ENCODE measurements around the gene VCP.

GRCh38 chr9:35029241-35029640 lies 43.2 kb downstream of the VCP start:
- TF ChIP-seq, protein P1, sequence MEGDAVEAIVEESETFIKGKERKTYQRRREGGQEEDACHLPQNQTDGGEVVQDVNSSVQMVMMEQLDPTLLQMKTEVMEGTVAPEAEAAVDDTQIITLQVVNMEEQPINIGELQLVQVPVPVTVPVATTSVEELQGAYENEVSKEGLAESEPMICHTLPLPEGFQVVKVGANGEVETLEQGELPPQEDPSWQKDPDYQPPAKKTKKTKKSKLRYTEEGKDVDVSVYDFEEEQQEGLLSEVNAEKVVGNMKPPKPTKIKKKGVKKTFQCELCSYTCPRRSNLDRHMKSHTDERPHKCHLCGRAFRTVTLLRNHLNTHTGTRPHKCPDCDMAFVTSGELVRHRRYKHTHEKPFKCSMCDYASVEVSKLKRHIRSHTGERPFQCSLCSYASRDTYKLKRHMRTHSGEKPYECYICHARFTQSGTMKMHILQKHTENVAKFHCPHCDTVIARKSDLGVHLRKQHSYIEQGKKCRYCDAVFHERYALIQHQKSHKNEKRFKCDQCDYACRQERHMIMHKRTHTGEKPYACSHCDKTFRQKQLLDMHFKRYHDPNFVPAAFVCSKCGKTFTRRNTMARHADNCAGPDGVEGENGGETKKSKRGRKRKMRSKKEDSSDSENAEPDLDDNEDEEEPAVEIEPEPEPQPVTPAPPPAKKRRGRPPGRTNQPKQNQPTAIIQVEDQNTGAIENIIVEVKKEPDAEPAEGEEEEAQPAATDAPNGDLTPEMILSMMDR (IDR thresholded peaks at IDR 0.05 in 2 of 3, conservative IDR thresholded peaks at IDR 0.05 in 1 of 3; ENCODE audit: borderline replicate concordance in 1 of 3, insufficient read depth in 1 of 3, low read depth in 2 of 3, low read length in 2 of 3), result no peak
- no peak for TF ChIP-seq JUND (IDR thresholded peaks at IDR 0.05)
- no peak for TF ChIP-seq EGR1 (IDR thresholded peaks at IDR 0.05; ENCODE audit: low read depth)
- TF ChIP-seq, protein P2, sequence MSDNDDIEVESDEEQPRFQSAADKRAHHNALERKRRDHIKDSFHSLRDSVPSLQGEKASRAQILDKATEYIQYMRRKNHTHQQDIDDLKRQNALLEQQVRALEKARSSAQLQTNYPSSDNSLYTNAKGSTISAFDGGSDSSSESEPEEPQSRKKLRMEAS (IDR thresholded peaks at IDR 0.05), result no peak
- no peak for TF ChIP-seq SP1 (IDR thresholded peaks at IDR 0.05; ENCODE audit: low read depth)
- TF ChIP-seq CEBPB (IDR thresholded peaks at IDR 0.05; ENCODE audit: low read depth), result no peak
- TF ChIP-seq EZH2 (IDR thresholded peaks at IDR 0.05), result no peak
- TF ChIP-seq EZH2phosphoT487 (IDR thresholded peaks at IDR 0.05; ENCODE audit: borderline replicate concordance), result no peak
- no peak for TF ChIP-seq POLR2A (IDR thresholded peaks at IDR 0.05; ENCODE audit: borderline replicate concordance, extremely low read depth, insufficient read depth, insufficient read length)
- no peak for TF ChIP-seq POLR2AphosphoS5 (IDR thresholded peaks at IDR 0.05; ENCODE audit: low read depth, low read length)
- no peak for TF ChIP-seq REST (IDR thresholded peaks at IDR 0.05; ENCODE audit: low read depth)
